Mononuclear cell (primary cell): ENCODE results near the gene TAF3. TPM values are rescaled to one million over a fixed set of nuclear protein-coding genes. Genes with fewer than 3 reads are reported as not detected.
A peak's percentile ranks its signal among the peaks of the same experiment; 100 is the strongest.

Experiments
- H3K27me3 ChIP-seq: 2 replicates; pipeline ENCODE4 v1.6.0; 2011; ENCODE audit warnings: low read length, control low read depth; ENCODE audit not compliant: insufficient read depth
- H3K4me1 ChIP-seq: 2 replicates; pipeline ENCODE4 v1.5.1; 2011; ENCODE audit warnings: mild to moderate bottlenecking, low read length, control low read depth; ENCODE audit not compliant: insufficient read depth
- H3K4me3 ChIP-seq: 2 replicates; pipeline ENCODE4 v1.5.1; 2011; ENCODE audit warnings: mild to moderate bottlenecking, low read length, moderate library complexity
- H3K9me3 ChIP-seq: 2 replicates; pipeline ENCODE4 v1.5.1; 2011; ENCODE audit warnings: low read depth, mild to moderate bottlenecking, control low read depth, low read length
- total RNA-seq: library from RNA; depleted of rRNA; stranded (reverse); fragments of >200 nt; gene quantifications from one replicate; pipeline ENCODE4 v1.2.3, GENCODE V29; 2012

The TAF3 gene
- total RNA-seq, 1 donor, result 6.7 TPM

DNA sequence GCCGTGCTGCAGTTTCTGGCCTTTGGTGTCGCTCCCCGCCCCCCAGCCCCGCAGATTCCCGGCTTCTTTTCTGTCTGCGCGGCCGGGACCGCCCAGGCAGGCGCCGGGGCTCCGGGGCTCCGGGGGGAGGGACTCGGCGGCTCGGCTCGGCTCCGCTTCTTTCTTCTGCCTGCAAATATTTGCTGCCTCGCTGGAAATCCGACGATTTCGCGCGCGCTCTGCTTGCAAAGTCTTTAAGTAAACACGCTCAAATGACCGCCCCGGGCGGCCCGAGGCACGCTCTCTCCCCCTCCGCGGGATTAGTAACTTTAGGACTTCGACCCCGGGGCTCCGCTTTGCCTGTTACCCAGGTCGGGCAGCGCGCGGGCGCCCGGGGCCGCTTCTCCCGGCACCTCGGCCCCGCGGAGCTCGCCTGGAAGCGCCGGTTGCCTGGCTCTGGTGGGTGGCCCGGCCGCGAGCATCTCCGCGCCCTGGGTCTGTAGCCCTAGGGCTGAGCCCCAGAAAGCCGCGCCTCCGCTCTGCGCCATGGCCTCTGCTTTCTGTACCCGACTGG lies 232.3 kb downstream of the TAF3 start:
- Histone ChIP-seq H3K4me1 (peaks cover 74% of the 10 kb centered on the region), H3K27me3 (peaks cover 88% of the 10 kb centered on the region), H3K9me3 (no peaks in the 10 kb centered on the region), H3K4me3 (no peak overlapping the region)

DNA sequence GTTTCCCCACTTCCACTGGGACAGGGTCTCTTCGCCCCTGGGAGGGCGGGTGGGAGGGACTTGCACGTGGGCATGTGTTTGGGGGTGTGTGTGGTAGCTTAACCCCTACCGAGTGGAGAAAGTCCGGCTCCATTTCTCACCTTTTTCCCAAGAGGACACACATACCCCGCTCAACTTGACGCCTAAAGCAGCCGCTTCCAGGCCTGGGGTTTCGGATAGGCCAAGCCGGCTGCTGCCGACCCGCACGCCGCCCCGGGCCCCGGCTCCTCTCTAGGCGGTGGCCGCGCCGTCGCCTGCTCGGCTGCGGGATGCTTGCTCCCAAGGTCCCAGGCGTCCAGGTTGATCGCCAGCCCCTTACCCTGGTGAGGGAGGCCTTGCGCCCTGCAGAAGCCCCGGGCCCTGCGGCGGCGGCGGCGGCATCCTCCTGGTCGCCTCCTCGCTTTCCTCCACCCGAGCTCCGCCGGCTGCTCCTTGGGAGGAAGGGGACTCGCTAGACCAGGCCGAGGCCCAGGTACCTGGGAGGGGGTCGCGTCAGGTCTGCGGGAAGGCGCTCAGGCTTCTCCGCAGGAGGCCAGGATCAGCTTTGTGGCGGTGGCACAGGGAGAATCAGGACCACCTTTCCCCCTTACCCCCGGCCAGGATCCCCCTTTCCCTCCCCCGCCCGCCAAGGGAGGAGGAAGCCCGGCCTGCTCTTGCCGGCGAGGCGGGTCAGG lies 233.0 kb downstream of the TAF3 start:
- peaks cover 86% of the 10 kb centered on the region for H3K27me3 ChIP-seq
- peaks cover 76% of the 10 kb centered on the region for H3K4me1 ChIP-seq
- H3K4me3 ChIP-seq, result no peak overlapping the region
- H3K9me3 ChIP-seq, result no peaks in the 10 kb centered on the region

DNA sequence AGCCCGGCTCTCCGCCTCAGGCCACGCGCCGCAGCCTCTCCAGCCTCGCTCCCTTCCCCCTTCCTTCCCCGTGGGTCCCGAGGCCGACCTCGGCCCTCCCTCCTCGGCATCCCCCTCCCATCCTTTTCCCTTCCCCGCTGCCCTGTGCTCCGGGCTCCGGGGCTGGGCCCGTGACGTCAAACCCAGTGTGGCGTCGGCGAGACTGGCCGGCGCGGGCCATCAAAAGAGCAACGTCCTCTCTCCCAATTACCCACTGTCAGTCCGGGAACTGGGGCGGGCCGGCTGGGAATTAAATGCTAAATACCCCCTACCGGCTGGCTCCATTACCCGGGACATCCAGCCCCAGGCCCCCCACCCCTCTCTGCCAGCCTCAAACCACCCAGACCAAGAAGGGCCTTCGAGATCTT lies 233.5 kb downstream of the TAF3 start:
- Histone ChIP-seq H3K27me3 (peaks cover 86% of the 10 kb centered on the region), H3K9me3 (no peaks in the 10 kb centered on the region), H3K4me1 (peaks cover 76% of the 10 kb centered on the region), H3K4me3 (no peak overlapping the region)

DNA sequence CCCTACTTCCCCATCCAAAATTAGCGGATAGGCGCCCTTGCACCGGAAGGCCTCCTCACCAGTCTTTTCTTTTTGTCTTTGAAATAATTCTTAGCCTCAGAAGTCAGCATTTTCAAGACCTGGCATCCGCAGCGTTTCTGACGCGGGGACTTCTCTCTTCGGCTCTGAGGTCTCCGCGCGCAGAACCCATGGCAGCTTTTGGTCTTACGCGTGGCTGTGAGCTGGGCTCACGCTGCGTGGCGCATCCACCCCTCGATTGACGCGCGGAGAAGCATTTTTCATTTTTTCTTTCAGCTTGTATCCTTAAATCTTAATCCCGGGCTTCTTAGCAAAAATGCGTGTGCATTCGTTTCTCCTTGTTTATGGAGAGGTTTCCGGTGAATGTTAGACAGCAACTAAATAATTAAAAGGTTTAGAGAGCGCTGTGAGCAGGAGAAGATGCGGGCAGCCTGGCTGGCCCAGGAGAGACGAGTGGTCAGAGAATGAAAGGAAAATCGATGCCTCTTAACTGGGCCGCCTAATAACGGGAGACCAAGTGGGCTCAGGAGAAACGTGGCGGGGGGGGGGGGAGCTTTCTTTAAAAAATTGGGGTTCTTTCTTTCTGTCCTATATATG lies 234.1 kb downstream of the TAF3 start:
- no peak overlapping the region for H3K4me3 ChIP-seq
- H3K4me1 ChIP-seq, result peaks cover 78% of the 10 kb centered on the region
- H3K9me3 ChIP-seq, result no peaks in the 10 kb centered on the region
- H3K27me3 ChIP-seq, result peaks cover 86% of the 10 kb centered on the region

DNA sequence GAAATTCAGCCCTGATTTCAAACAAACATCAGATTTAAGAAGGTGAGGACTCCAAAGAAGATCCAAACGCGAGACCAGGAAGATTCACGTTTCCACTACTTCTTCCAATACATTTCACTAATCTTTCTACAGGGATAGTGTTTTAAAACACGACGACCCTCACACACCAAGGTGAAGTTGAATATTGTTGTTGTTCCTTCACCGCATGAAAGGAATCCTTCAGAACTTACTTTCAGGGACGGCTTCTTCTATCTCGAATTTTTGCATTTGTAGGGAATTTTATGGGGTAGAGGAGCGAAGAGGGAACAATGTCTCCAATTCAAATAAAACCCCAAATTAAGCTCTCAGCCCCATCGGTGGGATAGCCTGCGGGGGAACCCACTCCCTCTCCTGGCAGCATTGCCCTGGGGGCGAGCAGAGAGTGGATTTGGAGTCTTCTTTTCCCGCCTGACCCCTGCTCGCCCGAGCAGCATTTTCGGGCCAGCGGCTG lies 234.7 kb downstream of the TAF3 start:
- Histone ChIP-seq H3K4me3 (no peak overlapping the region), H3K9me3 (no peaks in the 10 kb centered on the region), H3K4me1 (peaks cover 81% of the 10 kb centered on the region), H3K27me3 (peaks cover 86% of the 10 kb centered on the region)

DNA sequence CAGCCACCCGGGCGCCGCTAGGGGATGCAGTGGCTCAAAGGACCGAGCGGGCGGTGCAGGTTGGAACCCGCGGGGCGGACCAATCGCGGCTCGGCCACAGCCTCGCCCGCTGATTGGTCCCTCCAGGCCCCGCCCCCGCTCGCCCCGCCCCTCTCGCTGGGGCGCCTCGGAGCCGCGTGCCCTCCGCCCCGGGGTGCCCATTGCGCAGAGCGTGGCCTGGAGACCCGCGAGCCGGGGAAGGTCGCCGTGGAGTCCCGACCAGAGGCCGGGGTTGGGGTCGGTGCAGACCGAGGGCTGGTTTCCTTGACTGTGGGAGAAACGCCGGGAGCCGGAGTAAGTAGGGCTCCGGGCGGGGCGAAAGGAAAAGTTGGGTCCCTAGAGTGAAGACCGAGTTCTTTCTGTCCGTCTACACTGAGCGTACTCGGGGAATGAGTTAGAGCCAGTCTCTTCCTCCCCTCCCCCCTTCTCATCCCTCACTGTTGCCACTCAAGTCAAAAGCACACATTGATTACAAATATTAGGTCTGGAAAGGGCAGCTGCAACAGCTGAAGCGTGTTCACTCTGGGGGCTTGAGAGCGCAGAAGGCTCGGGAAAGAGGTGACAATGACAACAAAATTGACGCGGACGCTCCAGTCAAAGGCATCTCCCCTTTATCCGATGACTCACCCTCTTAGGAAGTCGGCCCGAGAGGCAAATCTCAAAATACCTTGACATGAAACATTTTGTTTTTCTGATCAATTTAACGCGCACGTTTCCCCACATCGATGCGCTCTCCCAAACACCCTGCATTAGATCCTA lies 235.3 kb downstream of the TAF3 start:
- peaks cover 80% of the 10 kb centered on the region for H3K27me3 ChIP-seq
- H3K9me3 ChIP-seq, result no peaks in the 10 kb centered on the region
- H3K4me1 ChIP-seq, result peaks cover 78% of the 10 kb centered on the region
- peak overlapping the region; percentile 33 for H3K4me3 ChIP-seq

DNA sequence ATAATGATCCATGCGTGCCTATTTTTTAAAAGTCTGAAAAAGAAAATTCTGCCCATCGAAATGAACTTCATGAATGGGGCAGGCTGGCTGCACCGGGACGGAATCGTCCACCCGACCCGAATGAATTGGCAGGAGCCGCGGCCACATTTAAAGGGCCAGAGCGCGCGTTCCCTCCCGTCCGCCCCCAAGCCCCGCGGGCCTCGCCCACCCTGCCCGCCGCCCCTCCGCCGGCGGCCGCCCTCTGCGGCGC lies 235.9 kb downstream of the TAF3 start:
- peaks cover 77% of the 10 kb centered on the region for H3K27me3 ChIP-seq

DNA sequence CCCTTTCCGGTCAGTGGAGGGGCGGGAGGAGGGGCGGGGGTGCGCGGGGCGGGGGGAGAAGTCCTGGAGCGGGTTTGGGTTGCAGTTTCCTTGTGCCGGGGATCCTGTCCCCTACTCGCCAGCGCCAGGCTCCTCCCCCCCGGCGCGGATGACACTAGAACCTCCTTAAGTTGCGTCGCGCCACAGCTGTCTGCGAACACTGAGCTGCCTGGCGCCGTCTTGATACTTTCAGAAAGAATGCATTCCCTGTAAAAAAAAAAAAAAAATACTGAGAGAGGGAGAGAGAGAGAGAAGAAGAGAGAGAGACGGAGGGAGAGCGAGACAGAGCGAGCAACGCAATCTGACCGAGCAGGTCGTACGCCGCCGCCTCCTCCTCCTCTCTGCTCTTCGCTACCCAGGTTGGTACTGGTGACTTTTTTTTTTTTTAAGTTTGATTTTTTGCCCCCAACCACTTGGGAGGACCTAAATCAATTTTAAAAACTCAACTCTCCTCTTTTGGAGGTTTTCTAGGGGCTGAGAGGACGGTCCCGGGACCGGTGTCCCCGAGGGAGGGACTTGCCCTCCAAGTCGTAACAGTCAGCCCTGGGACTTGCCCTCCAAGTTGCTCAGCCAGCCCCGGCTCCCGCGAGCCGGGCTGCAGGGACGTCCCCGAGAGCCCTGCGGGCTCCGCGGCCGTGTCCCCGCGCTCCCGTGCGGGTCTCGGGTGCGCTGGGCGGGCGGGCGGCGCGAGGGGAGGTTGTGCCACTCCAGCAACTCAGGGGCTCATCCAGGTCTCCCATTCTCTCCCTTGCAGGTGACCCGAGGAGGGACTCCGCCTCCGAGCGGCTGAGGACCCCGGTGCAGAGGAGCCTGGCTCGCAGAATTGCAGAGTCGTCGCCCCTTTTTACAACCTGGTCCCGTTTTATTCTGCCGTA lies 236.4 kb downstream of the TAF3 start, which contains the start of gene GATA3:
GATA3 (plus strand) TSS at position 195 of the 914 bp plus-strand sequence. CDS start 968 bp downstream, outside the sequence.
- Histone ChIP-seq H3K4me3 (peak within 1 kb of the TSS; percentile 57), H3K27me3 (peaks cover 77% of the 10 kb centered on the region), H3K9me3 (no peaks in the 10 kb centered on the region), H3K4me1 (peaks cover 79% of the 10 kb centered on the region)

More for the DNA sequence above, 235.9 kb downstream of the TAF3 start:
- Histone ChIP-seq H3K4me1 (peaks cover 79% of the 10 kb centered on the region), H3K9me3 (no peaks in the 10 kb centered on the region), H3K4me3 (peak overlapping the region; percentile 33)

DNA sequence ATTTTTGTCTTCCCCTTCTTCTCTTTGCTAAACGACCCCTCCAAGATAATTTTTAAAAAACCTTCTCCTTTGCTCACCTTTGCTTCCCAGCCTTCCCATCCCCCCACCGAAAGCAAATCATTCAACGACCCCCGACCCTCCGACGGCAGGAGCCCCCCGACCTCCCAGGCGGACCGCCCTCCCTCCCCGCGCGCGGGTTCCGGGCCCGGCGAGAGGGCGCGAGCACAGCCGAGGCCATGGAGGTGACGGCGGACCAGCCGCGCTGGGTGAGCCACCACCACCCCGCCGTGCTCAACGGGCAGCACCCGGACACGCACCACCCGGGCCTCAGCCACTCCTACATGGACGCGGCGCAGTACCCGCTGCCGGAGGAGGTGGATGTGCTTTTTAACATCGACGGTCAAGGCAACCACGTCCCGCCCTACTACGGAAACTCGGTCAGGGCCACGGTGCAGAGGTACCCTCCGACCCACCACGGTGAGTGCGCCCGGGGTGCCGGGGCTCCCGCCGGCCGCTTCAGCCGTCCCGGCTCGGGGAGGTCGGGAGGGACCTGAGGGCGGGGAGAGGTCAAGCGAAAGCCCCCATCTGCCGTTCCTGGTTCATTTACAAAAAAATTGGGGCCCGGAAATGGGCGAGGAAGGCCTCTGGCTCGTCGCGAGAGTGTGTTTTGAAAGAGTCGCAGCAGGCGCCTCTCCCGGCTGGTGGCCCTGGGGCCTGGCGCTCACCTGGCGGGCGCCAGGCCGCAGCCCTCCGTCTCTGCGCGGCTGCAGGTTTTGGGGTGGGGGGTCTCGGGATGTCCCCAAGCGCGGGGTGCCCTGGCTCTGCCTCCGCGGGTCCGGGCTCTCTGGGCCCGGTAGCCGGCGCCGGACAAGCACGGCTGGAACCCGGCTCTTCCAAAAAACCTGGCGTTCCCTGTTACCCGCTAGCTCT lies 237.4 kb downstream of the TAF3 start:
- H3K9me3 ChIP-seq, result no peaks in the 10 kb centered on the region
- peaks cover 75% of the 10 kb centered on the region for H3K27me3 ChIP-seq
- H3K4me3 ChIP-seq, result peak overlapping the region; percentile 57
- peaks cover 79% of the 10 kb centered on the region for H3K4me1 ChIP-seq

DNA sequence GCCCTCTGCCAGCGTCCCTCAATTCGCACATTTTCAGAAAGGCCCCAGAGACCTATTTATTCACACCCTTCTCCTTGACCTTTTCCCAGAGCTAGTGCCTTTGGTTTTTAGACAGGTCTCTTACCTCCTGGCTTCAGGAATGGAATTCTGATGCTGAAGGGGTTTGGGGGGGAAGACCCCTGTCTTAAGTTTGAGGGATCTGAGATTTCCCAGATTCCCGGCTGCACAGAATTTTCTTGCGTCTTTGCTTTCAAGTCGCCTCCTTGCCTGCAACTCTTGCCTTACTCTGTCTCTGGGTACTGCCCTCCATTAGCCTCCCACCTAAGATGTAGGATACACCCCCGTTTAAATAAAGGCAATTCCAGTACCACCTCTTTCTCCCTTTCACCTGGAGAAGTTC lies 238.1 kb downstream of the TAF3 start:
- Histone ChIP-seq H3K27me3 (peaks cover 76% of the 10 kb centered on the region), H3K4me1 (peaks cover 80% of the 10 kb centered on the region), H3K4me3 (peak overlapping the region; percentile 57), H3K9me3 (no peaks in the 10 kb centered on the region)

DNA sequence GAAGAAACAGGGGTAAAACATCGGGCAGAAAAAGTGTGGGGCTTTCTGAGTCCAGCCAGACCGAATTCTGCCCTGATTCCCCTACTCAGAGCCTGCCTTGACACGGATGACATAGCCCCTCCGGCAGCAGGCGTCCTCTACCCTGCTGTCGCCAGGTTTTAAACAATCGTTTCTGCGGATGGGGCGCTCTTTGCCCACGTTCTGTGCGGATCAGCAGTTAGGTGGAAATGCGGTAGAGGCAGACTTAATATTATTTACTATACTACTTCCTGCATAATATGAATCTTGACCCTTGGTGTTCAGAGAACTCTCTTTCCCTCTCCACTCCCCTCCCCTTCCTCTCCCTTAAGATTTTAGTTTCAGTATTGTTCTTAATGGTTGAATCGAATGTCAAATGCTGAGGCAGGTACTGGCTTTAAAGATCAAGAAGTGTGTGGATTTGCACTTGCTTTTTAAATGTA lies 238.6 kb downstream of the TAF3 start:
- peak overlapping the region; percentile 57 for H3K4me3 ChIP-seq
- H3K27me3 ChIP-seq, result peaks cover 72% of the 10 kb centered on the region
- peaks cover 80% of the 10 kb centered on the region for H3K4me1 ChIP-seq
- no peaks in the 10 kb centered on the region for H3K9me3 ChIP-seq

DNA sequence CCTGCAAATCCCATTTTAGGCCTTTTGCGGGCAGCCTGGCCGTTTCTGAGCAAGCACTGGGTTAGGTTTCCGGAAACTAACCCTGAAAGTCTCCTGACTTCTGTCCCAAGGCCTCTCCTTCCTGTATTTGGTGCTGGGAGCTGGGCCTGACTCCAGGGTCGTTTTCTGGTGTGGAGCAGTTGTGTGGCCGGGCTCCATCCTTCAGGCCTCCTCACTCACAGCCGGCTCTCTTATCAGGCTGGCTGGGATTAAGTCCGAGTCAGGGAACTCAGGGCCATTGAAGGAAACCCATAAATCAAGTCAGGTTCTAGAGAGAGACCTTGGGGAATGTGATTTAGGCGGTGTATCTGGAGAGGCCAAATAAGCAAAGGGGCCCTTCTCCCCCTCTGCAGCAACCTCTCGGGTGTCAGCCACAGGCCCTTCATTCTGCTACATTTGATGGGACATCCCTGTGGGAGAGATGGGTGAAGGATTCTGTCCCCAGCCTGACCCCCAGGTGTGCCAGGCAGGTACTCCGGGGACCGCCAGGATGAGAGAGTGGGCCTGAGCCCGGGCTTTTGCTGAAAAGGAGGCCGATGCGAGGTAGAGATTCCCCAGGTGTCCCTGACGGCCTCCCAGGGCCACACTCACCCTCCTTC lies 239.4 kb downstream of the TAF3 start:
- Histone ChIP-seq H3K9me3 (no peaks in the 10 kb centered on the region), H3K4me1 (peaks cover 80% of the 10 kb centered on the region), H3K4me3 (peak overlapping the region; percentile 57), H3K27me3 (peaks cover 63% of the 10 kb centered on the region)
